OCI-LY7 (cell line): ENCODE data around the gene PRIMA1. TPM values are rescaled to one million over a fixed set of nuclear protein-coding genes. Genes with fewer than 3 reads are reported as not detected.

Experiments used
- BruUV-seq: library from RNA; stranded (reverse); fragments of 400-500 nt; replicated peaks from 2 replicates; lab custom pipeline; 2021; lab: Mats Ljungman, UMichigan
- CTCF ChIA-PET: fragments of 300-600 bp; sonication (Branson Sonifier 250); formaldehyde crosslinking; loops from one replicate; lab custom pipeline; 2022; ENCODE audit warnings: antibody characterized with exemption; ENCODE audit not compliant: unreplicated experiment; lab: Charles Lee
- POLR2A ChIA-PET: fragments of 300-600 bp; sonication (Branson Sonifier 250); formaldehyde crosslinking; loops from one replicate; lab custom pipeline; 2022; ENCODE audit warnings: antibody characterized with exemption; lab: Charles Lee
- DNase-seq: peaks from one replicate; pipeline ENCODE4 v3.0.0-alpha.2; 2015; ENCODE audit warnings: low spot score
- H2AFZ ChIP-seq: fragments of 200-600 bp; sonication (generic), shearing (Covaris generic); 2 replicates; pipeline ENCODE4 v1.6.1; 2014; ENCODE audit warnings: mild to moderate bottlenecking, antibody characterized with exemption, low read length, moderate library complexity
- H3K27ac ChIP-seq: fragments of 200-600 bp; sonication (generic); 2 replicates; pipeline ENCODE4 v1.5.1; 2014; ENCODE audit warnings: mixed run types, low read depth, mild to moderate bottlenecking, moderate library complexity, low read length, inconsistent platforms; ENCODE audit not compliant: poor library complexity, severe bottlenecking
- H3K36me3 ChIP-seq: fragments of 200-600 bp; sonication (generic); 2 replicates; pipeline ENCODE4 v1.6.1; 2014; ENCODE audit warnings: mild to moderate bottlenecking, antibody characterized with exemption, low read length, moderate library complexity, mixed read lengths; ENCODE audit not compliant: insufficient read depth
- H3K4me1 ChIP-seq: fragments of 200-600 bp; sonication (generic); 2 replicates; pipeline ENCODE4 v1.5.1; 2014; ENCODE audit warnings: mild to moderate bottlenecking, low read length; ENCODE audit not compliant: insufficient read depth, poor library complexity, severe bottlenecking
- H3K4me2 ChIP-seq: fragments of 200-600 bp; sonication (generic); 2 replicates; pipeline ENCODE4 v1.6.1; 2014; ENCODE audit warnings: mild to moderate bottlenecking, low read length
- H3K4me3 ChIP-seq: fragments of 200-600 bp; sonication (generic); 2 replicates; pipeline ENCODE4 v1.5.1; 2014; ENCODE audit warnings: mild to moderate bottlenecking, low read depth, low read length; ENCODE audit not compliant: poor library complexity, severe bottlenecking
- H3K79me2 ChIP-seq: fragments of 200-600 bp; sonication (generic); 2 replicates; pipeline ENCODE4 v1.6.1; 2016; ENCODE audit warnings: low read depth, mild to moderate bottlenecking, low read length, moderate library complexity, mixed read lengths; ENCODE audit not compliant: insufficient read depth
- H3K9me2 ChIP-seq: fragments of 200-600 bp; sonication (generic); 2 replicates; pipeline ENCODE4 v1.6.1; 2016; ENCODE audit warnings: mild to moderate bottlenecking, low read length, mixed read lengths; ENCODE audit not compliant: insufficient read depth
- H3K9me3 ChIP-seq: fragments of 200-600 bp; sonication (generic); 2 replicates; pipeline ENCODE4 v1.6.1; 2014; ENCODE audit warnings: mild to moderate bottlenecking, mixed run types, low read length, mixed read lengths
- H4K20me1 ChIP-seq: fragments of 200-600 bp; sonication (generic); 2 replicates; pipeline ENCODE4 v1.6.1; 2014; ENCODE audit warnings: mild to moderate bottlenecking, antibody characterized with exemption, low read length, moderate library complexity, mixed read lengths; ENCODE audit not compliant: insufficient read depth
- CTCF ChIP-seq: fragments of 200-600 bp; sonication (generic); conservative IDR thresholded peaks from 2 replicates; pipeline ENCODE4 v1.5.1; 2014; ENCODE audit warnings: mild to moderate bottlenecking, antibody characterized with exemption, low read length, moderate library complexity, mixed read lengths
- EZH2phosphoT487 ChIP-seq: fragments of 200-600 bp; sonication (generic); IDR thresholded peaks from 2 replicates; pipeline ENCODE4 v1.6.1; 2018; ENCODE audit warnings: low read depth, borderline replicate concordance, mild to moderate bottlenecking, mixed run types, antibody characterized with exemption, low read length, moderate library complexity, mixed read lengths
- intact Hi-C: fragments of 100-400 bp; cut with micrococcal nuclease; formaldehyde crosslinking; loops from one replicate; pipeline ENCODE4 v1.10.0; 2022; ENCODE audit not compliant: unreplicated experiment
- total RNA-seq, 2 experiments: library from RNA; depleted of rRNA in 1 of 2; stranded (reverse); fragments of >200 nt in 1 of 2; shearing (Covaris generic) in 1 of 2; gene quantifications; 2 replicates each; pipeline ENCODE4 v1.2.3, GENCODE V29; 2014 to 2022

The PRIMA1 gene
- total RNA-seq, 2 experiments from 2014 or later: not detected

GRCh38 chr14:93753647-93754046, 34.6 kb downstream of the PRIMA1 start:
- no peaks in the 10 kb centered on the region for H3K4me1 ChIP-seq
- no peak overlapping the region for H3K4me3 ChIP-seq
- H3K9me3 ChIP-seq: no peaks in the 10 kb centered on the region
- no peak overlapping the region for H3K4me2 ChIP-seq
- TF ChIP-seq CTCF (no peak), EZH2phosphoT487 (no peak)
- H3K79me2 ChIP-seq: no peaks in the 10 kb centered on the region
- no peaks in the 10 kb centered on the region for H4K20me1 ChIP-seq
- DNase-seq: no peak
- H2AFZ ChIP-seq: no peak overlapping the region
- BruUV-seq: no TSS peak
- H3K9me2 ChIP-seq: no peaks in the 10 kb centered on the region
- intact Hi-C loops: no loop called here
- H3K27ac ChIP-seq: no peak overlapping the region
- no peaks in the 10 kb centered on the region for H3K36me3 ChIP-seq
- ChIA-PET CTCF (interaction anchor here (0.5 kb wide), 1 partner anchor 8 kb away, joined by 6 read pairs; no protein-coding TSS in a partner anchor), POLR2A (no interaction called here)

- TF ChIP-seq CTCF (no peak), EZH2phosphoT487 (no peak)
- CTCF ChIA-PET: interaction anchor here (0.5 kb wide), 1 partner anchor 9 kb away, joined by 6 read pairs; no protein-coding TSS in a partner anchor
- Histone ChIP-seq H3K4me1 (no peaks in the 10 kb centered on the region), H3K9me2 (no peaks in the 10 kb centered on the region), H3K4me2 (no peak overlapping the region), H3K4me3 (no peak overlapping the region), H3K27ac (no peak overlapping the region), H2AFZ (no peak overlapping the region), H4K20me1 (no peaks in the 10 kb centered on the region), H3K9me3 (no peaks in the 10 kb centered on the region), H3K36me3 (no peaks in the 10 kb centered on the region), H3K79me2 (no peaks in the 10 kb centered on the region)
- intact Hi-C loops: no loop called here
- no peak for DNase-seq
- POLR2A ChIA-PET: no interaction called here
- no TSS peak for BruUV-seq
These were observed 35.2 kb downstream of the PRIMA1 start for GRCh38 chr14:93752980-93753561.

- Histone ChIP-seq H3K9me3 (no peaks in the 10 kb centered on the region), H3K4me3 (no peak overlapping the region), H3K27ac (no peak overlapping the region), H3K79me2 (no peaks in the 10 kb centered on the region), H4K20me1 (no peaks in the 10 kb centered on the region), H2AFZ (no peak overlapping the region), H3K4me2 (no peak overlapping the region), H3K9me2 (no peaks in the 10 kb centered on the region), H3K4me1 (no peaks in the 10 kb centered on the region), H3K36me3 (no peaks in the 10 kb centered on the region)
- CTCF ChIA-PET: no interaction called here
- POLR2A ChIA-PET: interaction anchor here (0.6 kb wide), 1 partner anchor 1511 kb away, joined by 3 read pairs; no protein-coding TSS in a partner anchor
- no peak for TF ChIP-seq EZH2phosphoT487
- TF ChIP-seq CTCF: no peak
- DNase-seq: no peak
- intact Hi-C loops: no loop called here
- no TSS peak for BruUV-seq
These were observed 36.2 kb downstream of the PRIMA1 start for GRCh38 chr14:93751946-93752655.
